ENCODE results near the gene DARS2. TPM values are rescaled to one million over a fixed set of nuclear protein-coding genes. Genes with fewer than 3 reads are reported as not detected.
"Not testable (repeated sequence)": the region's sequence is repeated elsewhere in the genome, so short reads cannot be mapped to it uniquely, and the experiment has no call there.

The DARS2 gene
- total RNA-seq, 1 experiment from 2014 or later, result 77.3 TPM

DNA sequence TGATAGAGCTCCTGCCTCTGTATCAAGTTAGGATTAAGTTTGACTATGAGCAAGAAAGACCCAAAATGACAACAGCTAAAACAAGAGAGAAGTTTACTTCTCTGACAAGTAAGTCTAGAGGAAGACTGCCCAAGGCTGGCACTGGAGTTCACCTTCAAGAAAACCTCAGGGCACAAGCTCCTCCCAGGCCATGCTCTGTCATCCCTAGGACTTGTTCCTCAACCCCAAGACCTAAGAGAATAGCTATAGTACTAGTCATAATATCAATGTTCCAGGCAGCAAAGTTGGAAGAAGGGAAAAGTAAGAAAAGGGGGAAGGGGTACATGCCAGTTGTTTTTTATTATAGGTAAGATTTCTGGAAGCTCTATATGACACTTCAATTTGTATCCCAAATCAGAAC is 26.4 kb upstream of the DARS2 start:
- Histone ChIP-seq H3K36me3 (ENCODE audit: low read depth, low read length) (peaks cover 54% of the 10 kb centered on the region), H3K9me3 (ENCODE audit: low read length) (no peaks in the 10 kb centered on the region), H3K79me2 (ENCODE audit: low read length) (peaks cover 5% of the 10 kb centered on the region; the same call in 1 of the 2 replicates), H3K27me3 (ENCODE audit: low read length) (no peaks in the 10 kb centered on the region), H3K9ac (ENCODE audit: low read length) (no peak overlapping the region), H3K9me2 (replicated peaks; ENCODE audit: low read length) (no peaks in the 10 kb centered on the region), H2AFZ (ENCODE audit: low read length) (no peak overlapping the region), H3K4me1 (ENCODE audit: insufficient read depth, low read length) (peaks cover 9% of the 10 kb centered on the region; the same call in 1 of the 2 replicates), H3K4me3 (ENCODE audit: low read length) (no peak overlapping the region), H4K20me1 (ENCODE audit: low read length) (no peaks in the 10 kb centered on the region), H3K27ac (ENCODE audit: low read length) (no peak overlapping the region), H3K4me2 (ENCODE audit: low read length) (no peak overlapping the region), H3F3A (ENCODE audit: low read length, unreplicated experiment) (peaks cover 5% of the 10 kb centered on the region)
- no peak for TF ChIP-seq EZH2 (IDR thresholded peaks at IDR 0.05; ENCODE audit: low read length, unreplicated experiment)
- TF ChIP-seq, protein P1, sequence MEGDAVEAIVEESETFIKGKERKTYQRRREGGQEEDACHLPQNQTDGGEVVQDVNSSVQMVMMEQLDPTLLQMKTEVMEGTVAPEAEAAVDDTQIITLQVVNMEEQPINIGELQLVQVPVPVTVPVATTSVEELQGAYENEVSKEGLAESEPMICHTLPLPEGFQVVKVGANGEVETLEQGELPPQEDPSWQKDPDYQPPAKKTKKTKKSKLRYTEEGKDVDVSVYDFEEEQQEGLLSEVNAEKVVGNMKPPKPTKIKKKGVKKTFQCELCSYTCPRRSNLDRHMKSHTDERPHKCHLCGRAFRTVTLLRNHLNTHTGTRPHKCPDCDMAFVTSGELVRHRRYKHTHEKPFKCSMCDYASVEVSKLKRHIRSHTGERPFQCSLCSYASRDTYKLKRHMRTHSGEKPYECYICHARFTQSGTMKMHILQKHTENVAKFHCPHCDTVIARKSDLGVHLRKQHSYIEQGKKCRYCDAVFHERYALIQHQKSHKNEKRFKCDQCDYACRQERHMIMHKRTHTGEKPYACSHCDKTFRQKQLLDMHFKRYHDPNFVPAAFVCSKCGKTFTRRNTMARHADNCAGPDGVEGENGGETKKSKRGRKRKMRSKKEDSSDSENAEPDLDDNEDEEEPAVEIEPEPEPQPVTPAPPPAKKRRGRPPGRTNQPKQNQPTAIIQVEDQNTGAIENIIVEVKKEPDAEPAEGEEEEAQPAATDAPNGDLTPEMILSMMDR (conservative IDR thresholded peaks at IDR 0.05; ENCODE audit: low read depth, low read length), result no peak
- TF ChIP-seq EZH2phosphoT487 (IDR thresholded peaks at IDR 0.05; ENCODE audit: borderline replicate concordance, low read length), result no peak
- DNase-seq (peak; percentile 58), ATAC-seq (peak; percentile 53)
- POLR2A ChIA-PET (ENCODE audit: unreplicated experiment), result interaction anchor here (0.7 kb wide), 1 partner anchor 23 kb away, joined by 3 read pairs; no protein-coding TSS in a partner anchor
- no TSS peak for BruUV-seq (replicated peaks)
- intact Hi-C loops (cut with micrococcal nuclease), result no loop called here
- CTCF ChIA-PET, result no interaction called here

DNA sequence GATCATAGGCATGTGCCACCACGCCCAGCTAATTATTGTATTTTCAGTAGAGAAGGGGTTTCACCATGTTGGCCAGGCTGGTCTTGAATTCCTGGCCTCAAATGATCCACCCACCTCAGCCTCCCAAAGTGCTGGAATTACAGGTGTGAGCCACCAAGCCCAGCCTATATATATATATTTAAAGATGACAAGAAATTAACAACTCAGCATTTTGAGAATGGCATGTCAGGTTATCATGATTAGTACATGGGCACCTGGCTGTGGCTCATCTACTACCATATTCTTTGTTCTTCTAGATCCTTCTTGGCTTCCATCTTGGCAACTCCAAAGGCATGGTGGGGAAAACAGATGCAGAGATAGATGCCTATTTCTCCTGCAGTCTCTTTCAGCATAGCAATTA is 24.5 kb upstream of the DARS2 start:
- H3K9ac ChIP-seq (ENCODE audit: low read length); ATAC-seq; H4K20me1 ChIP-seq (ENCODE audit: low read length); H3K27ac ChIP-seq (ENCODE audit: low read length); POLR2A ChIA-PET (ENCODE audit: unreplicated experiment); intact Hi-C loops (cut with micrococcal nuclease); DNase-seq; H3F3A ChIP-seq (ENCODE audit: low read length, unreplicated experiment); H2AFZ ChIP-seq (ENCODE audit: low read length); H3K4me1 ChIP-seq (ENCODE audit: insufficient read depth, low read length); H3K4me2 ChIP-seq (ENCODE audit: low read length); H3K79me2 ChIP-seq (ENCODE audit: low read length); H3K27me3 ChIP-seq (ENCODE audit: low read length); H3K4me3 ChIP-seq (ENCODE audit: low read length); H3K9me2 ChIP-seq (replicated peaks; ENCODE audit: low read length); CTCF ChIA-PET; H3K9me3 ChIP-seq (ENCODE audit: low read length): not testable (repeated sequence)
- peaks cover 59% of the 10 kb centered on the region for H3K36me3 ChIP-seq (ENCODE audit: low read depth, low read length)
- BruUV-seq (replicated peaks), result TSS peak; percentile 15

DNA sequence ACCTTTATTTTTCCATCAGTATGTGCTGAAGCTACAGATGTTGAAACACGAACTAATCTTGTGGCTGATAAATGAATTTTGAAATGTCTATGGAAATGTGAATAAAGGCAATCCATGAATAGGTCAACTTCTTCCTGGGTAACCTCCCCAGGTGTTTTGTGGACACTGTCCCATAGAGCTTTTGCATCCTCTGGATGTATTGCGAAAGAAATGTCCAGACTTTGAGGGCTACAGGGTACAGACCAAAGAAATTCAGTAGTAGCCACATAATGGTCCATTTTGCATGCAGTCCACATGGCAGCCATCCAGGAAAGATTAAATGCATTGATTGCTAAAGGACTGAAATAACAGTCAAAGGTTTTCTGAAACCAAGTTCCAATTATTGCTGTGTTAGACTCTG is 21.5 kb upstream of the DARS2 start:
- Histone ChIP-seq H3K4me3 (ENCODE audit: low read length) (no peak overlapping the region), H3K27me3 (ENCODE audit: low read length) (no peaks in the 10 kb centered on the region), H3K9me2 (replicated peaks; ENCODE audit: low read length) (no peaks in the 10 kb centered on the region), H3K27ac (ENCODE audit: low read length) (no peak overlapping the region), H3K36me3 (ENCODE audit: low read depth, low read length) (peaks cover 76% of the 10 kb centered on the region), H3K9ac (ENCODE audit: low read length) (no peak overlapping the region), H2AFZ (ENCODE audit: low read length) (no peak overlapping the region), H4K20me1 (ENCODE audit: low read length) (no peaks in the 10 kb centered on the region), H3F3A (ENCODE audit: low read length, unreplicated experiment) (no peaks in the 10 kb centered on the region), H3K9me3 (ENCODE audit: low read length) (no peaks in the 10 kb centered on the region), H3K4me2 (ENCODE audit: low read length) (no peak overlapping the region), H3K79me2 (ENCODE audit: low read length) (peaks cover 15% of the 10 kb centered on the region; the same call in 1 of the 2 replicates), H3K4me1 (ENCODE audit: insufficient read depth, low read length) (peaks cover 7% of the 10 kb centered on the region; the same call in 1 of the 2 replicates)
- intact Hi-C loops (cut with micrococcal nuclease), result no loop called here
- TF ChIP-seq EZH2phosphoT487 (IDR thresholded peaks at IDR 0.05; ENCODE audit: borderline replicate concordance, low read length), result no peak
- no peak for TF ChIP-seq EZH2 (IDR thresholded peaks at IDR 0.05; ENCODE audit: low read length, unreplicated experiment)
- TF ChIP-seq, protein P1 (conservative IDR thresholded peaks at IDR 0.05; ENCODE audit: low read depth, low read length), result no peak
- ATAC-seq, result no peak
- CTCF ChIA-PET, result no interaction called here
- BruUV-seq (replicated peaks), result no TSS peak
- no peak for DNase-seq
- POLR2A ChIA-PET (ENCODE audit: unreplicated experiment), result no interaction called here

DNA sequence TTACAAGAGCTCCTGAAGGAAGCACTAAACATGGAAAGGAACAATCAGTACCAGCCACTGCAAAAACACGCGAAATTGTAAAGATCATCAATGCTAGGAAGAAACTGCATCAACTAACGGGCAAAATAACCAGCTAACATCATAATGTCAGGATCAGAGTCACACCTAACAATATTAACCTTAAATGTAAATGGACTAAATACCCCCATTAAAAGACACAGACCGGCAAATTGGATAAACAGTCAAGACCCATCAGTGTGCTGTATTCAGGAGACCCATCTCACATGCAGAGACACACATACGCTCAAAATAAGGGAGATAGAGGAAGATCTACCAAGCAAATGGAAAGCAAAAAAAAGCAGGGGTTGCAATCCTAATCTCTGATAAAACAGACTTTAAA is 10.8 kb upstream of the DARS2 start:
- H3K79me2 ChIP-seq (ENCODE audit: low read length), result peaks cover 86% of the 10 kb centered on the region
- intact Hi-C loops (cut with micrococcal nuclease); H3K4me3 ChIP-seq (ENCODE audit: low read length); DNase-seq; ATAC-seq; H3K27ac ChIP-seq (ENCODE audit: low read length); H2AFZ ChIP-seq (ENCODE audit: low read length); H3K4me2 ChIP-seq (ENCODE audit: low read length); POLR2A ChIA-PET (ENCODE audit: unreplicated experiment); H3K9ac ChIP-seq (ENCODE audit: low read length); H3K9me3 ChIP-seq (ENCODE audit: low read length); H4K20me1 ChIP-seq (ENCODE audit: low read length); H3K9me2 ChIP-seq (replicated peaks; ENCODE audit: low read length); H3K27me3 ChIP-seq (ENCODE audit: low read length); H3F3A ChIP-seq (ENCODE audit: low read length, unreplicated experiment); H3K4me1 ChIP-seq (ENCODE audit: insufficient read depth, low read length); CTCF ChIA-PET; BruUV-seq (replicated peaks): not testable (repeated sequence)
- peaks cover 28% of the 10 kb centered on the region for H3K36me3 ChIP-seq (ENCODE audit: low read depth, low read length)
